Activated naive CD4-positive, alpha-beta T cell (primary cell): ENCODE results near the gene PDE8B.

Source experiments
- DNase-seq, 4 experiments: peaks; one replicate each; lab custom pipeline; 2025; lab: John Stamatoyannopoulos, UW

Gene PDE8B

DNA sequence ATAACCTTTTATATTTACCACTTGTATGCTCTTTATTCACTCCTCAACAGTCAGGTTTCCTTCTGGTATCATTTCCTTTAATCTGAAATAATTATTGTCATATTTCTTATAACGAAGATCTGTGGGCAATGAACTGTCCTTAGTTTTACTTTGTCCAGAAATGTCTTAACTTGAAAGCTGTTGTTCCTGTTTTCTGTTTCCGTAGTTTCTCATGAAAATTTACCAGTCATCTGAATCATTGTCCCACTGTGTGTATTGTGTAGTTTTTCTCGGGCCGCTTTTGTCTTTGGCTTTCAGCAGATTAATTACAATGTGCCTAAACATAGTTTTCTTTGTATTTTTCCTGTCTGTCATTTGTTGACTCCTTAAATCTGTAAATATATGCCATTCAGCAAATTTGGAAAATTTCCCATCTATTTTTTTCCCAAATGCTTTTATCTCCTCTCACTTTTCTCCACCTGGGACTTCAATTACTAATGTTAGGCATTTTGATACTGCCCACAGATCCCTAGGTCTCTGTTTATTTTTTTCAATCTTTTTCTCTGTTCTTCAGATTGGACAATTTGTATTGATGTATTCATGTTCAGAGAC lies 74.9 kb downstream of the PDE8B start:
- no peak for DNase-seq

DNA sequence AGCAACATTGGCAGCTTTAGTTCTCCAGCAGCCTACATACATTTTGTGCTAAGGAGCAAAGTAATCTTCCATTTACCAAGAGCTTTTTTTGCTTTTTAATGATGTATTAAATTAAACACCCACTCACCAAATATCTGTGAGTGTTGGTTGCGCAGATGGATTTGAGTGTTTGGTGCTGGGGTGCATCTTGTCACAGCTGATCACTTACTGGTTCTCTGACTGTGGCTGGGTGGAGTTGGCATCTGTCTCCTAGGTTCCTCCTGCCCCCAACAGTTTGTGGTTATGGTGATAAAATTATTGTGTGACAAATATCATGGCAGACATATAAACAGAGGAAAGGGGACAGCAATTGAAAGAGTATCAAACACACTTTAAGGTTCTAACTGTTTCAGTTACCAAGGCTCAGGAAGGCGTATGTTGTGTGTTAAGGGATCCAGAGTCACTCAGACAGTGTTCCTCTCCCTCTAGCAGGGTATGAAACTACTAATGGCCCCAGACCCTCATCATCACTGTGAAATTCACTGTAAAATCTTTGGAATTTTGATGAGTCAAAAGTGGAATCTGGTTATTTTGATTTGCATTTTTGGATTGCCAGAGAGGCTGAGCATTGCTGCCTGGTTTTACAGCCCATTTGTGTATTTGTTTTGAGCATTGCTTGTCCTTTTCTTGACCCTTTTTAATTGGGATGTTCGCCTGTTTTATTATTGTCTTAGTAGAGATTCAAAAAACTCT lies 81.7 kb downstream of the PDE8B start:
- no peak for DNase-seq

DNA sequence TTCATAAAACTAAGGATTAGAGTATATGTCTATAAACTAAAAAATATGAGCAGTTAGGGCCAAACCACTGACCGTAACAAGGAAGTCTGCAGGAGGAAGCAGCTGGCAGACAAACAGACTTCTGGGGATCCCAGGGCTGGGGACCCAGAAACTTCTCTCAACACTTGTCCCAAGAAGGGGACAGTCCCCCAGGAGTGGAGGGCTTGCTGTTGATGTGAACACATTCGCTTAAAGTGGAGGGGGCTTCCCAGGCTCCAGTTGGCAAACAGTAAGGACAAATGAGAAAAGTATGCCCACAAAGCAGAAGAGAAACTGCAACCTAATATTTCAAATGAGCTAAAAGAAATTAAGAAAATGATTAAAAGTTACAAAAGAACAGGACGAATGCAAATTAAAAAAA lies 83.7 kb downstream of the PDE8B start:
- DNase-seq = no peak

DNA sequence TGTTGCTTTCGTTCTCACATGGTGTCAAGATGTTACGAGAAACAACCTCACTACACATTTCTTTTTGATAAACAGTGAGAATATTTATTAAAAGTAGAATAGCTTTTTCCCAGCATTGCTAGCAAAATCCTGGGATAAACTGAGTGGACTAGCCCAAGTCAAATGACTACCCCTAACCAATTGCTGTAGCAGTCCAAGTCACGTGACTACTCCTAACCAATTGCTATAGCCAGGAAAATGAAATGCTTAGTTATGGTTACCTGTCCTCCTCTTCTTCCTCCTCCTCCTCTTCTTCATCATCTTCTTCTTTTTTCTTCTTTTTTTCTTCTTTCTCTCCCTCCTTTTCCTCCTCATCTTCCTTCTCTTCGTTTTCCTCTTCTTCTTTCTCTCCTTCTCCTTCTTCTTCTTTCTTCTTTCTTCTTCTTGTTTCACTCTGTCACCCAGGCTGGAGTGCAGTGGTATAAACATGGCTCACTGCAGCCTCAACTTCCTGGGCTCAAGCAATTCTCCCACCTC lies 85.4 kb downstream of the PDE8B start:
- DNase-seq = no peak

DNA sequence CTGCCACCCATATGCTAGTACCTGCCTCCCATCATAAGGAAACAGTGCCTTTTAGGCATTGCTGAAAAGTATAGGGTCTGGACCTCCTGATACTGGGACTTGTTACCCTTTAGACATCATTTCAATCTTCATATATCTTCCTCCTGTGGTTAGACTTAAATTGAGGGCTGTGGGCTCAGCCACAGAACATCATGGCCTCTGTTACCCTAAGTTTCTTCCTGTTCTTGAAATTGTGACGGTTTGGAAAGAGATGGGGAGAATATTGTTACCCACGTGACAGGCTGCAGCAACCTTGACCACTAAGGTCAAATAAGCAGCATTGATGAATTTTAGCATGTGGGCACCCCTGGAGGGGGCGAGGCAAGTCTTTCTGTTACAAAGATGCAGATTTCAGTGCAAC lies 87.7 kb downstream of the PDE8B start:
- no peak for DNase-seq

DNA sequence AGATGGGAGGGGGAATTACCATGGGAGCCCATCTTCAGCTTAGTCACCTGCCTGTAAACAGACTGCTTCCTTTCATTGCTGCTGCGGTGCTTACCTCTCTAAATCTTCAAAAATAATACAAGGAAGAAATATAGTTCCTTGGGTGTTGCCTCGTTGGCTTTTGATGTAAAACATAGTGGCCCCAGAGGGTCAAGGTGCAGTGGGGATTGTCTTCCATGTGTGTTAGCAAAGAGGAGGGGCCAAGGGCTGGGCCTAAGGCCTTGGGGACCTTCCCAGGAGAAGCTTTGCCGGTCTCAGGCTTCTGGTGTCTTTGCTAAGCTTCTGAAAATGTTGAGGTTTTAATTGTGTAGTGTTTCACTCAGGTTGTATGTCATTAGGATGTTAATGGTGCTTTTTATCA lies 90.0 kb downstream of the PDE8B start:
- no peak for DNase-seq

DNA sequence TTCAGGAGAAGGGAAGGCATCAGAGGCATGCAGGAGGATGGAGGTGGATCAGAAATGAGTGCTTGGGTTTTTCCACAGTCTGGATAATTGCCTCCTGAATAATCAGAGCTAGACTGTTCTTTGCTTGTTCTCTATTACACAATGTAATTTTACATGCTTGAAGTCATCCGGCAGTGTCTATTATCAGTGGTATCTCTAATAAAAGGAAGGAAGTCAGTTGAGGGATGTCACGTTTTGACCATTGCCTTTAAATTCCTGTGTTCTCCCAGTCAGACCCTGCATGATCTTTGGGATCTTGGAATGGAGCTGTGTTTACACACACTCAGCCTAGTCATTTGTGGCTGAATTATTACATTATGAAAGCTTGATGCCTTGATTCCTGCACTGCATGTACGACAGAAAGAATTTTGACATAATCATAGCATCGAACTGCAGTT lies 91.0 kb downstream of the PDE8B start:
- DNase-seq = no peak

DNA sequence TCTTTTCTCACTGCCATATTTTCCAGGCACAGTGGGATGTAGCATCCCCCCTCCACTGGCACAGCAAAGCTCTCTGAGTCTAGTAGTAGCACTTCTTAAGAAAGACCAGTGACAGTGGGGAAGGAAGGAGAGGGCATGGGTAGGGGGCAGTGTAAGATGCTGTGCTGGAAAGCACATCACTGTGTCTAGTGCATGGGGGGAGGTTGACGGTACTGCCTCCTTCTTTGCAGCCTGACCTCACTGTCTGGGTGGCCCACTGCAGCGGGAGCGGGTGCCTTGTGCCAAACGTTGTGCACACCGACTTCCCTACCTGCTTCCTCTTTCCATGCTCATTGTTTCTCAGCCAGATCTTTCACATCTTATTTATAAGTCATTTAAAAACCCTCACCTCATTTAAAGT lies 91.8 kb downstream of the PDE8B start:
- DNase-seq = no peak

DNA sequence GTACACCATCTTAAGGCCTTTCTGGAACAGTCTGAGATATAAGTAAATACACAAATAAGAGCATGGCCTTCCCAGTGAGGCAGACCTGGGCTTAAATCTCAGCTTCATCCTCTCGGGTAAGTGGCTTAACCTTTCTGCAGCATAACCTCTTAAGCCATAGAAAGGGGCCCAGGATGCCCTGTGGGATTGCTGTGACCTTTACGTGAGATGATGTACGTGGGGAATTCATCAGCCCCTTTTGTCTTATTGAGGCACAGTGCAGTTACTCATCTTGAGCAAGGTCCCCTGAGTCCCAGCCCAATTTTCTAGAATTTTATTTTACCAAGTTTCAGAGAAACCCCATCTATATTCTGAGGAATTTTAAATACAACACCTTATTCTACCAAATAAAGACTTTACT lies 92.2 kb downstream of the PDE8B start:
- no peak for DNase-seq

DNA sequence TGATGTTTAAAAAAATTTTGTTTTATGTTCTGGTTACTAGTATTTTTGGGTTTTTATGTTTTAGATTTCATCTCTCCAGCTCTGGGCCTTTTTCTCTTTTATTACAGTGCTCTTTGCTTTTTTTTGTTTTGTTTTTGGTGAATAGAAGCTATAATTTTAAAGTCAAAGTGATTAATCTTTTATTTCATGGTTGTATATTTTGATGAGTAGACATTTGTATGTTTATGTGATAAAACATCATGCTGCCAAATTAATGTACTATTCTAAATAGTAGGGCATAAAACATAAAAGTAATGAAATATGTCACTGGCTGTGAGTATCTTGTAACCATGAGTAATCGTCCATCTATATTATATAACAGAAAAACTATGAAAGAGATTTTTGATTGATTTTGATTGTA lies 93.9 kb downstream of the PDE8B start:
- no peak for DNase-seq

DNA sequence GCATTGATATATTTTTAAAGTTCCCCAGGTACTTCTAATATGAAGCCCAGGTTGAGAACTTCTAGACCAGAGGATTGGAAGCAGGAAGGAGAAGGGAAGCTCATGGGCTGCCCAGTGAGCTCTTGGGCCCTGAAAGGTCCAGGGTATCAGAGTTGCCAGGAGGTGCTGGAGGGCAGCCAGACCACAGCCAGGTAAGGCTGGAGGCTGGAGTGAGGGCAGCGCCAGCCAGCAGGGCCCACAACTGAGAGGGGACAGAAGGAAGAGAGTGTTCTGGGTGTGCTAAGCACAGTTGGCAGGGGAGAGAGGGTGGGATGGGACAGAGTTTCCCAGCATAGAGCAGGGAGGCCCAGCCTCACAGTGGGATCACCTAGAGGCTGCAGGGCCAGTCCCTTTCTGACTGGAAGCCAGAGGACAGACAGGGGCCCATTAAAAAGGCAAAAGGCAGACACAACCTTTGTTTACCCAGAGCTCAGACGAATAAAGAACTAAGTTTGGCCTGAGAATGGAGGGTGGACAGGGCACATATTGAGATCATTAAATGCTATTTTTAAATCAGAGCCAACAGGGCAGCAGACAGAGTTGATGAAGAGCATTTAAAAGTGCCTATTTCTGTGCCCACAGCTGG lies 94.9 kb downstream of the PDE8B start:
- no peak for DNase-seq

DNA sequence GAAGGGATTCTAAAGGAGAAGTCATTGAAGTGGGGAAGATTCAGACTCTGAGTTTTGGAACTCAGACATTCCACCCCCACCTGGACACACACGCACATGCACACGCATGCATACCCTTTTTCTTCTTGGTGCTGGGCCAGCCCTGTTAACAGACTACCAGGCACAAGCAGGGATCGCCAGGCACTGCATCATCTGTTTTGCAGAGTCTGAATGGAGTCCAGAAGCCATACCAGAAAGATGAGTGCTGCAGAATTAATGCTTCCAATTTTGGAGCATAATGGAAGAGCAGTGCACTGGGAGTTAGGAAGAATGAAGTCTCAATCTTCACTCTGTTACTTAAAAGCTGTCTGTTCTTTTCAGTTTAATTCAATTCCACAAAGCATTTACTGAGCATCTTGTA lies 95.5 kb downstream of the PDE8B start:
- no peak for DNase-seq

DNA sequence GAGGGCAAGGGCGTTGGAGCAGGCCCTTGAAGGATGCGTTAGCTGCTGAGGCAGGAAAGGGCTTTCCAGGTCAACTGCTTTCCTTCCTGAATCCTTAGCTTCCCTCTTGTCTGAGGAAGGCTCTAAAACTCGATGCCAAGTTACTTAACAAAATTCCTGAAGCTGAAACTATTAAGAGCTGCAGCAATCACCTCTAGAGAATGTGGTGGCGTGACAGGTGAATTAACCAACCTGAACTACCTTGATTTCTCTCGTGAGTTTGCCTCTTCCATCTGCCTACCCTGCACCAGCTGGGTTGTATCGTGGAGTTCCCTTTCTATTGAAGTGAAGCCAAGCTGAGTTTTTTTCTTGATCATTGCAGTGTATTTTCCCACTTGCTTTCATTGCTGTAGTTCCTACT lies 96.1 kb downstream of the PDE8B start:
- DNase-seq = no peak

DNA sequence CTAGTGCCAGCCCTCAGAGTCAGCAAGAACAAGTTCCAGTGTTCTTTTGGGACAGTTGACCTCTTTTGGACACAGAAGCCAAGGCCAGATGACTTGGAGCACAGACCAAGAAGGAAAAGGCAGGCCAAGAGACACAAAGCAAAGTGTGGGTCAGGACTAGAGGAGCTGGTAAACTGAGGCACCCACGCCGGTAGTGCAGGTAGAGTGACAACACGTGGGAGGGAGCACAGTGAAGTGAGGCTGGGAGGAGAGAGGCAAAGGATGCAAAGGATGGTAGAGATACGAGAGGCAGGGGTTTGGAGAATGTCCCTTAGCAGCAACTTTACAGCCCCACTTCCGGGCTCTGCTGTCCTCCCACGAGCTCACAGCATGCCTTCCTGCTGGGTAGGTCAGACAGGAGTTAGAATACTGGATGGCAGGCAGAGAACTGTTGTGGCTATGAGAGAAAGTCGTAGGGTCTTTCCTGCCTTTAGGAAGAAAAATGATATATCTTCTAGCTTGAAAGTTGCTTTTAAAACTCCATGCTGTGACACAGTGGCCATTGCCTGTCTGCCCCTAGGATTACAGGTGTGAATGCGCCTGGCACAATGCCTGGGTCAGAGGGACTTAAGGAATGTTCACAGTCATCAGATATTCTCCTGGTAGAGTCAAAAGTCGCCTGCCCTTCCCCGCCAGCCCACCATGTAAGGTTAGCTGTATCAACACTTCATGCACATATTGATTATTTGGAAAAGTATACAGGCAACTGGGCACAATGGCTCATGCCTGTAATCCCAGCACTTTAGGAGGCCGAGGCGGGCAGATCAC lies 97.9 kb downstream of the PDE8B start:
- no peak for DNase-seq

DNA sequence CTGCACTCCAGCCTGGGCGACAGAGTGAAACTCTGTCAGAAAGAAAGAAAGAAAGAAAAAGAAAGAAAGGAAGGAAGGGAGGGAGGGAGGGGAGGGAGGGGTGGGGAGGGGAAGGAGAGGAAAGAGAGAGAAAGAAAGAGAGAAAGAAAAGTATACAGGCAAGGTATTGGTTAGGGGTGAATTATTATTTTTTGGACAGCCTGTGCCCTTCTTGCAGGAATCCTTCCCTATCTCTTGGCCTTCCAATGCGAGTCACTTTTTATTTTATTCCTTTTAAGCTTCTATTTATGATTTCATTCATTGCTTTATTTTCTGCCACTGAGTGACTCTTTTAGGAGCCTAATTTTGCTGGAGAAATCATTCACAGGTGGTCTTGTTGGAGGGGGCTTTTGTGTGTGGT lies 98.7 kb downstream of the PDE8B start:
- DNase-seq = no peak

DNA sequence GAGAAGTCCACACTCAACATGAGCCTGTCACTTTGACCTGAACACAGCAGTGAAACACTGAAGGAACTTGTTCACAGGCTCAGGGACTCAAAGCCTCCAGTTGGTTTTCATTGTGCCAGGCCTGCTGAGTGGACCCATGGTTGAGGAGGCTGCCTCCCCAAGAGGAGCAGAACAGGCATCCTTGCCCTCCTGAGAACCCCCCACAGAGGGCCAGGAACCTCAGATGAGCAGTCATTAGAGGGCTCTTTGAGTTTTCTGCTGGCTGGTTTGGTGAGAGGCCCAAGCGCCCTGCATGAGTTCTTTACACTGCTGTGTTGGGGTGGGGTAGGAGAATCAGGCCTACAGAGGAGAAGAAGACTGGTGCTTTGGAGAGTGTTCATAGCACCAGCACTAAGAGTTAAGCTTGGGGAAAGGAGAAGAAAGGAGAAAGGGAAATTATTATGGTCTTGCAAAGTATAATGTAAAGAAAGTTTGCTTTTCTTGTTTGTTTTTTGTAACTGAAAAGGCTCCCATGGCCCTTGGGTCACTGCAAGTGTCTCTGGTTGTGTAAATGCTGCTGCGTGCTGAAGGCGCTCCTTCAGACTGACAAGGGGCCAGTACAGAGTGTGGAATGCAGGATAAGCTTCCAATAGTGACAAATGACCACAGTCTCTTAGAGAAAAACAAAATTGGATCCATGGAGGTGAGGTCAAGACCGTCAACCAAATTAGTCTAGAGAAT lies 100.2 kb downstream of the PDE8B start:
- no peak for DNase-seq

DNA sequence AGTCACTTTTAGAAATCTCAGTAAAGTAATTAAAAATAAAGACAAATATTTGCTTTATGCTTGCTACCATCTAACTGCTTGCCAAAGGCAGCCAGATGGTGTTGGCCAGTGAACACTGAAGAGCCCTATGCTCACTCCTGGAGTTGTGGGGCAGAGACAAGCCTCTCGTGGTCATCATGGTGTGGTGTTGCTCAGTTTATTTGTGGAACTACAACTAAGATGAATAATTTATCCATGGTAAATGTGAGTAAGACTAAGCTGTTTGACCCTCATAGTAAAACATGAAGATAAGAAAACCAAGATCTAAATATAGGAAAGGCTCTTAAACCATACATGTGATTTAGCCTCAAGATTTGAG lies 100.7 kb downstream of the PDE8B start:
- no peak for DNase-seq

DNA sequence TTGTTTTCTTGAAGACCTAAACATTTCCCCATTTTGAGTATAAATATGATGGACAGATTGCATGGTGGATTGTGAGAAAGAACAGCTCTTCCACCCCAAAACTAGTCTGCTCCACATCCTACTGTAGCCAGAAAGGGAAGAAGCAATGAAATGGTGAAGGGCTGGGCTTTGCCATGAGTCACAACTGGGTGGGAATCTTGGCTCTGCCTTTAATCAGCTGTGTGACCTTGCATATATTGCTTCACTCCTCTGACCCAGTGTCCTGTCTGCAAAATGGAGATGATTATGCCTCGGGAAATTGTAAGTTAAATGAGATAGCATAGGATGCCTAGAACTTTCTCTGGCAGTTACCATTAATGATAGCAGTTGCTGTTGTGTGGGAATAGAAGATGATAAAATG lies 101.9 kb downstream of the PDE8B start:
- no peak for DNase-seq

DNA sequence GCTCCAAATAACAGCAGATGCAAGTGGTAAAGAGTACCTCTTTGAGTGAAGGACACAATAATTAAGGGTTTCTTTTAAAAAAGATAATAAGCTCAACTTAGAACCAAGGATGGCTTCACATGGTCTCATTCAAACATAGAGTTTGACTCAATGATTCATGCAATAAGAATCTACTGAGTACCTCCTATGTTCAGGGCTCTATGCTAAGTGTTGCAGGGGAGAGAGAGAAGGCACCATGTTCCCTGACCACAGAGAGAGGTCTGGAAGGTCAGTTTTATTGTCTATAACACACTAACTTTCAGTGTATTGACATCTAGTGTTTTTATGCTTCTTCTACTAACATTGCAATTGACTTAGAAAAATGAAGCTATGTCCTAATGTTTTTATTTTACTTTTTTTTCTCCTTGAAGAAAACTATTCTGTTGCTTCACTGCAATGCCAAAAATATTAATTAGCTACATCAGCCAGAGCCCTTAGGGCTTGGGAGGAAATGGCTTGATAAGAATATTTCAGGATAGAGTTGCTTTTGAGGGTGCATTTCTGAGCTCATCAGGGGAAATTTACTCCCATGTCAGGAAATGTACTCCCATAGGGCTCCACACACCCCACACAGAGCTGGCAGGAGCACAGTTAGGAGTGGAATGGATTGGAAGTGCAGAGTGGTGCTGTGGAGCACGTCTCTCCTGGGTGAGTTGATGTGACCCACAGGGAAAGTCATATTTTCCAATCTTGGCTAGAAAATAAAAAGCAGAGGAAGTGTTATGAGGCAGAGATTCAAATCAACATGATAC lies 106.6 kb downstream of the PDE8B start:
- no peak for DNase-seq

DNA sequence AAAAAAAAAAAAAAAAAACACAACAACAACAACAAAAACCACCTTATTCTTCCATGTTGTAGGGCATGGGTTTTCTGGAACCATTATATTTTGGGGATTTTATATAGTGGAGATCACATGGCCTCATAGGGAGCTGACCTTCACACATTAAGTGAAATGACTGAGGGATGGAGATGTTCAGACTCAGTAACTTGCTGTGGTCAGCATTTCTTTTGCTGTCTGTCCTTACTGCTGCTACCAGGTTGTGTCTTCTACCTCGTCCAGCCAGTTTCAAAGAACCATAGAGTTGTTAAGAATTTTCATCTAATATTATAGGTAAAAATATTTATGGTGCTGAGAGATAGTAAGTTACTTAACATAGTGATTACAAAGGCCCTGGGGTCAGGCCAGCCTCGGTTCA lies 107.6 kb downstream of the PDE8B start:
- DNase-seq = no peak

DNA sequence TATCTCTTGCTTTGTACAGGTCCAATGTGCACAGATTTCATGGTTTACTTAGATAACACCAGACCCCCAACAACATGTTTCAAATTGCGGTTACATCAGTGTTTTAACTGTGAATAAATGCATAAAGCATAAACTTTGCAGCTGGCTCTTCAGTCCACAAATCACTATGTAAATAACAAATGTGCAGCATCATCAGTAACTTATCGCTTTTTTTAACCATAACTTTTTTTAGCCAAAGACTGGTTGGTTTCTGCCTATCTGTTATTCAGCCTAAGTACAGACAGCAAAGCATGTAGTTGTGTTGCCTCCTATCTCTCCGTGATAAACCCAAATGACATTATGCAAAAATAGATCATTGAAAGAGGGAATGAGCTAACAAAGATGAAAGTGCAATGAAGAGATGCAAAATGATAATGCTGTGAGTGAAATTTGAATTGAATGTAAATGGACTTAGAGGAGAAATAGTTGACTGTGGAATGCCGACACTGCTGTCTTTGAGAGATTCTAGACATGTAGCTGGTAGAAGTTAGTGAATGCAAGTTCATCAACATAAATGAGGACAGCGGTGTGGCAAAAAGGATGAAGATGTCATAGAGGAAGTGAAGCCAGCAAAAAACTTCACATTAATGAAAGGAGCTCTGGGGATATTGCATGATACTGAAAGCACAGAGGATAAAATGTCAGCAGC lies 108.8 kb downstream of the PDE8B start:
- DNase-seq = no peak
